Skeletal muscle tissue (tissue), 4 donors: ENCODE results near the gene TAS2R39. TPM values are rescaled to one million over a fixed set of nuclear protein-coding genes. Genes with fewer than 3 reads are reported as not detected.
"Not testable (repeated sequence)": the region's sequence is repeated elsewhere in the genome, so short reads cannot be mapped to it uniquely, and the experiment has no call there.

ENCODE experiments used
- H3K27ac ChIP-seq: one replicate; pipeline ENCODE4 v1.7.0; 2013; ENCODE audit warnings: mild to moderate bottlenecking, low read depth, low read length, inconsistent platforms
- H3K27me3 ChIP-seq, 3 donors: one replicate each; pipeline ENCODE4 v1.7.0; 2013; ENCODE audit warnings: low read length in 3 of 3; ENCODE audit not compliant: control insufficient read depth in 3 of 3, insufficient read depth in 3 of 3
- H3K36me3 ChIP-seq, 3 donors: one replicate each; pipeline ENCODE4 v1.7.0; 2013; ENCODE audit warnings: low read length in 3 of 3; ENCODE audit not compliant: control insufficient read depth in 3 of 3, insufficient read depth in 3 of 3
- H3K4me1 ChIP-seq, 3 donors: one replicate each; pipeline ENCODE4 v1.7.0; 2013; ENCODE audit warnings: low read length in 3 of 3, mild to moderate bottlenecking in 3 of 3; ENCODE audit not compliant: control insufficient read depth in 3 of 3, insufficient read depth in 3 of 3
- H3K4me3 ChIP-seq, 3 donors: one replicate each; pipeline ENCODE4 v1.7.0; 2013; ENCODE audit warnings: low read length in 3 of 3
- H3K9ac ChIP-seq, 3 donors: one replicate each; pipeline ENCODE4 v1.7.0; 2013; ENCODE audit warnings: low read length in 3 of 3, mild to moderate bottlenecking in 3 of 3, moderate library complexity in 2 of 3, low read depth in 1 of 3
- H3K9me3 ChIP-seq, 3 donors: one replicate each; pipeline ENCODE4 v1.7.0; 2013; ENCODE audit warnings: low read length in 3 of 3; ENCODE audit not compliant: control insufficient read depth in 3 of 3
- total RNA-seq: library from RNA; depleted of rRNA; stranded (reverse); fragments of >200 nt; gene quantifications from one replicate; pipeline ENCODE4 v1.2.3, GENCODE V29; 2014
- donor health status: Osteomylitis.

TAS2R39 gene
- total RNA-seq, 1 donor from 2014 or later: not detected

DNA sequence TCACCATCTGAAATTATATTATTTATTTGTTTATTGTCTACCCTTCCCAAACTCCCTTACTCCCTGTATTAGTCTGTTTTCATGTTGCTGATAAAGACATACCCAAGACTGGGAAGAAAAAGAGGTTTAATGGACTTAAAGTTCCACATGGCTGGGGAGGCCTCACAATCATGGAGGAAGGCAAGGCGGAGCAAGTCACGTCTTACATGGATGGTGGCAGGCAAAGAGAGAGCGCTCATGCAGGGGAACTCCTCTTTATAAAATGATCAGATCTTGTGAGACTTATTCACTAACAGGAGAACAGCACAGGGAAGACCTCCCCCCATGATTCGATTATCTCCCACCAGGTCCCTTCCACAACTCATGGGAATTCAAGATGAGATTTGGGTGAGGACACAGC, 30.3 kb downstream of the TAS2R39 start:
- H3K9ac ChIP-seq, H3K4me1 ChIP-seq, H3K36me3 ChIP-seq, H3K27ac ChIP-seq, H3K9me3 ChIP-seq, H3K27me3 ChIP-seq, H3K4me3 ChIP-seq: not testable (repeated sequence)

GRCh38 chr7:143214789-143215679, 31.8 kb downstream of the TAS2R39 start:
- H3K27me3 ChIP-seq: no peaks in the 10 kb centered on the region
- no peaks in the 10 kb centered on the region for H3K36me3 ChIP-seq
- H3K9ac ChIP-seq: no peak overlapping the region
- H3K4me3 ChIP-seq: no peak overlapping the region
- H3K9me3 ChIP-seq: no peaks in the 10 kb centered on the region
- H3K27ac ChIP-seq: no peak overlapping the region
- H3K4me1 ChIP-seq: no peaks in the 10 kb centered on the region

- H3K4me1 ChIP-seq: no peaks in the 10 kb centered on the region
- H3K9ac ChIP-seq: no peak overlapping the region
- H3K27me3 ChIP-seq: no peaks in the 10 kb centered on the region
- no peaks in the 10 kb centered on the region for H3K9me3 ChIP-seq
- no peak overlapping the region for H3K4me3 ChIP-seq
- H3K27ac ChIP-seq: no peak overlapping the region
- H3K36me3 ChIP-seq: no peaks in the 10 kb centered on the region
These were observed 32.9 kb downstream of the TAS2R39 start for GRCh38 chr7:143216151-143216550.

DNA sequence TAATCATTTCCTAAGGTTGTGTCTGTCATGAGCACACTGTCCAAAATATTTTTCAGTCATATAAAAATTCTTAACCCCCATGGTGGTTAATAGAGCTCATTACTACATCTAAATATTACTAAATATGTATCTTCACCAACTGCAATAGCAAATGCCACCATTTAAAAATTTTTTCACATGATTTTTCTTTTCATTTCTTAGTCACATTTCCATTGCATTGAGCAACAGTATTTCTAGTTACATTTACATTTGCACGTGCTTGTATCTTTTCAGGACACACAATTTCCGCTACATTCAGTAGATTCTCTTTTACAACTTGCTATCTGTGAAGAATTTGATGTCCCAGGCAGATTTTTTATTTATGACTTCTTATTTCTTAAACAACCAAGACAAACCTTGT, 33.5 kb downstream of the TAS2R39 start:
- H3K27ac ChIP-seq: no peak overlapping the region
- H3K4me1 ChIP-seq: no peaks in the 10 kb centered on the region
- no peak overlapping the region for H3K9ac ChIP-seq
- no peaks in the 10 kb centered on the region for H3K9me3 ChIP-seq
- no peaks in the 10 kb centered on the region for H3K36me3 ChIP-seq
- no peak overlapping the region for H3K4me3 ChIP-seq
- no peaks in the 10 kb centered on the region for H3K27me3 ChIP-seq

DNA sequence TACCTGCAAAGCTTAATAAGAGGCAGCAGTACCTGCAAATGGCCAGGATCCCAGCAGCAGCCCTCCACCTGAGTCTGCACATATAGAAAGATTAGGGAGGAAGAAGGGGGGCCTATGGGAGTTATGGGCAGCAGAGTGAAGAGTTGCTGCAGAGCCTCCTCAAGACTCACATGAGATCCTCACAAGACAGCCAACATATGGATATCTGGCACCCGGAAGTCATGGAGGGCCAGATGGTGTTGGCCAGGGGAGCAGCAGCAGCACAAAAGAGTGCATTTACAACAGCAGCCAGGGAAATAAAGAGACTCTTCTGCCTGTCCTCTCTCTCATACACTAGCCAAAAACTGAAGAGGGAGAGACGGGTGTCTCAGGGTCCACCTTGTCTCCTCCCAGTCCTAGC, 34.6 kb downstream of the TAS2R39 start:
- Histone ChIP-seq H3K36me3 (no peaks in the 10 kb centered on the region), H3K4me3 (no peak overlapping the region), H3K27ac (no peak overlapping the region), H3K4me1 (no peaks in the 10 kb centered on the region), H3K9ac (no peak overlapping the region), H3K9me3 (no peaks in the 10 kb centered on the region), H3K27me3 (no peaks in the 10 kb centered on the region)

DNA sequence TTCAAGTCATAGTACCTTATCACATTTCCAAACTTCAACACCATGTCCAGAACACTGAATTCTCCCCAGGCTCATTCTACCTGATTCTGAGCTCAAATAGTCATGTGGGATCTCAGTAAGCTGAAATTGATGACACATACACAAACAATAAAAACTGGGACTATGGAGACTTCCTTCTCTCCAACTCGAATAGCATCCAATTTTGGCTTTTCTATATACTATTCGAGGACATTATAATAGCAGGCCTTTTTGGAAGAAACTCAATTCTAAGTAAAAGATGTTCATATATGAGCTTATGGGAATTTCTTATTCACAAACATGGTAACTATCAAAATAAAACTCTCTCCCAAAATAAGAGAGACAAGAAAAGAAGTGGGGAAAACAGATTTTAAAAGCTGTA, 38.1 kb downstream of the TAS2R39 start:
- H3K27ac ChIP-seq: no peak overlapping the region
- no peaks in the 10 kb centered on the region for H3K36me3 ChIP-seq
- H3K9me3 ChIP-seq: no peaks in the 10 kb centered on the region
- H3K4me1 ChIP-seq: no peaks in the 10 kb centered on the region
- no peaks in the 10 kb centered on the region for H3K27me3 ChIP-seq
- no peak overlapping the region for H3K9ac ChIP-seq
- H3K4me3 ChIP-seq: no peak overlapping the region

GRCh38 chr7:143221737-143222136, 38.5 kb downstream of the TAS2R39 start, which contains the start of gene TAS2R40:
Gene TAS2R40, plus strand, starts transcription at chr7:143222037. Its CDS starts 42 bp downstream, at chr7:143222079.
- H3K4me3 ChIP-seq: no peak within 1 kb of the TSS
- H3K9me3 ChIP-seq: no peaks in the 10 kb centered on the region
- no peaks in the 10 kb centered on the region for H3K36me3 ChIP-seq
- no peak within 1 kb of the TSS for H3K27ac ChIP-seq
- H3K9ac ChIP-seq: no peak within 1 kb of the TSS
- H3K4me1 ChIP-seq: no peaks in the 10 kb centered on the region
- H3K27me3 ChIP-seq: no peaks in the 10 kb centered on the region

DNA sequence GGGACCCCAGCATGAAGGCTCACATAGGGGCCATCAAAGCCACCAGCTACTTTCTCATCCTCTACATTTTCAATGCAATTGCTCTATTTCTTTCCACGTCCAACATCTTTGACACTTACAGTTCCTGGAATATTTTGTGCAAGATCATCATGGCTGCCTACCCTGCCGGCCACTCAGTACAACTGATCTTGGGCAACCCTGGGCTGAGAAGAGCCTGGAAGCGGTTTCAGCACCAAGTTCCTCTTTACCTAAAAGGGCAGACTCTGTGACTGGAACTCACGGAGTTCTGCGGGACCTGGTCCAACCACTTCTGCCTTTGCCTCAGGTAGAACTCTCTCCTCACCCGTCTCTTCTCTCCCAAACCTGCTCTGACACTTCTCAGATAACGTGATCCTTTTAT, 39.6 kb downstream of the TAS2R39 start:
- H3K27ac ChIP-seq: no peak overlapping the region
- H3K36me3 ChIP-seq: no peaks in the 10 kb centered on the region
- H3K4me1 ChIP-seq: peaks cover 0 to 3% (median 0%) of the 10 kb centered on the region in 3 donors
- no peak overlapping the region for H3K4me3 ChIP-seq
- no peaks in the 10 kb centered on the region for H3K27me3 ChIP-seq
- H3K9me3 ChIP-seq: no peaks in the 10 kb centered on the region
- H3K9ac ChIP-seq: no peak overlapping the region

DNA sequence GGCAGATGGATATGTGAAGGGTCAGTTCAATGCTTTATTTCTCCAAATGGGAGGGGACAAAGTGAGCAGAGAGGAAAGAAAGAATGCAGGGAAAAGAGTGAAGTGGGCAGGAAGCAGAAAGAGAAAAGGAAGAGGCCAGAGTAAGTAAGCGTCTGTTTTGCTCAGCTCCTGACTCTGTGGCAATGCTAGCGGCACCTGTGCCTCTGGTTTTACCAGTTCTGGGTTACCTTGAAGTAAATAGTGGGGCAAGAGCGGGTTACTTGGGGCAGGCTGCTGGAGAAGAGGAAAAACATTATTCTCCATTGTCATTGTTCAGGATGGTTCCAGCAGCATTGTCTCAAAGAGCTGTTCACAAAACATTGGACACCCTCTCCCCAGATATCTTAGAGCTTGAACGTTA, 40.6 kb downstream of the TAS2R39 start:
- H3K36me3 ChIP-seq: no peaks in the 10 kb centered on the region
- H3K9ac ChIP-seq: no peak overlapping the region
- H3K27ac ChIP-seq: no peak overlapping the region

DNA sequence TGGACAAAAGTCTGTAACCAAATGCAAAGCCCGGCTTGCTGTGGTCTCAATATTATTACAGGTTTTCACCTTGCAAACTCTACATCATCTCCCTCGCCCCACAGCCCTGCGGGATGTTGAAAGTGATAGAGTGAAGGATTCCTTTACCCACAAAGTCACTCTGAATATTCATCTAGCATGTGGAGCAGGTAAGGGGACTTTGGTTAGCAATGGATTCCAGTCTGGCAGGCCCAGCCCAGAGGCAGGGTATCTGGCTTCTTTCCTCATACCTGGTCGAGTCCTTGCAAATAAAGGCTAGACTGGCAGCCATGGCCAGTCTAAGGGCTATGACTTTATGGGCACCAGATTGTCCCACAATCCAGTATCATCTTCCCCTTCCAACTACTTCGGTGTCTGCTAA, 41.8 kb downstream of the TAS2R39 start:
- Histone ChIP-seq H3K9ac (no peak overlapping the region), H3K4me3 (no peak overlapping the region), H3K27ac (no peak overlapping the region), H3K36me3 (no peaks in the 10 kb centered on the region), H3K27me3 (no peaks in the 10 kb centered on the region), H3K4me1 (peaks cover 0 to 3% (median 0%) of the 10 kb centered on the region in 3 donors), H3K9me3 (no peaks in the 10 kb centered on the region)

More for the DNA sequence above, 40.6 kb downstream of the TAS2R39 start:
- no peaks in the 10 kb centered on the region for H3K27me3 ChIP-seq
- peaks cover 0 to 3% (median 0%) of the 10 kb centered on the region in 3 donors for H3K4me1 ChIP-seq
- H3K9me3 ChIP-seq: no peaks in the 10 kb centered on the region
- no peak overlapping the region for H3K4me3 ChIP-seq
